HG03280 (cell line): Measurements from ENCODE around the gene YIF1A.
"Not testable (repeated sequence)": the region's sequence is repeated elsewhere in the genome, so short reads cannot be mapped to it uniquely, and the experiment has no call there.

Experiments
- ATAC-seq: cut with Tn5 transposase; IDR thresholded peaks from one replicate; pipeline ENCODE4 v1.9.1; 2021; ENCODE audit warnings: mild to moderate bottlenecking, moderate library complexity; ENCODE audit not compliant: unreplicated experiment

YIF1A gene

GRCh38 chr11:66272596-66272995 is 16.3 kb downstream of the YIF1A start:
- ATAC-seq = no peak

- ATAC-seq = no peak
Measured at GRCh38 chr11:66271816-66272215, 17.1 kb downstream of the YIF1A start.

DNA sequence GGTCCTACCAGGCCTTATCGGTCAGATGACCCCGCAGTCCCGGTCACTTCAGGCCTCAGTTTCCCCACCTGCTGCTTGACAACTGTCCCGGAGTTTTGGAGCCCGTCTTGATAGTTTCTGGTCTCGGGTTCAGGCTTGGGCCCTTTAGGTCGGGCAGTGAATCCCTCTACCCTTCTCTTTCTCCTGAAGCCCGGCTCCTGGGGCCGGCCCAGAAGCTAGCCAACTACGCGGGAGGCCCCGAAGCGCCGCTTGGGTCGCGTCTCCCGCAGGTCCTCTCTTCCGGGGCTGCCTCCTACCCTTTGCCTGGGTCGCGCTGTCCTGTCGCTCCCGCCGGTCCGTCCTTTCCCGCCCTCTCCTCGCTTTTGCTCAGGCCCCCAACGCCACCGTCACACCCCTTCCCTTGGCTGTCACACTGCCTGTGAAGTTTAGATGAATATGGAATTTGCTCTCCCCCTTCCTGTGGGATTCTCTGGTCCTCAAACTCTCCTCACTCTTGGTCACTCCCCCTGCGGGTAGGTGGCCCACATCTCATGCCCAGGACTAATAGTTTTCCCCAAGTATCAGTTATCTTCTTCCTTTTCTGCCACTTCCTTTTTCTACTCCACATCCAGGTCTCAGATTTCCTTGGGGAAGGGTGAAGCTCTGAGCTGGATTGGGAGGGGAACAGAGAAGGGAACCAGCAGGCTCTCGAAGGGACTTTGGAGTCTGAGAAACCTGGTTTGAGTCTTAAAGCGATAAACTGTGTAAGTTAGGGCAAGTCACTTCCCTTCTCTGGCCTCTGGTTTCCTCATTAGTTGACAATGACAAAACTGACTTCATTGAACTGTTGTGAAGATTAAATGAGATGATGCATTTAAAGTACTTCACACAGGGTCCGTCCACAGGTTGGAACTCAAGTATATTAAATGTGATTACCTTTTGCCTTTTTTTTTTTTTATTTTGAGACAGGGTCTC is 19.7 kb downstream of the YIF1A start:
- no peak for ATAC-seq

- ATAC-seq = peak; percentile 77
Measured at GRCh38 chr11:66268244-66268951, 20.5 kb downstream of the YIF1A start, which contains the start of gene RAB1B. Gene RAB1B (plus strand): TSS chr11:66268639. CDS start chr11:66268680, 41 bp downstream.

- ATAC-seq = peak; percentile 46
Measured at GRCh38 chr11:66267379-66268243, 21.3 kb downstream of the YIF1A start.

- ATAC-seq = no peak
Measured at GRCh38 chr11:66267039-66267378, 21.9 kb downstream of the YIF1A start.

DNA sequence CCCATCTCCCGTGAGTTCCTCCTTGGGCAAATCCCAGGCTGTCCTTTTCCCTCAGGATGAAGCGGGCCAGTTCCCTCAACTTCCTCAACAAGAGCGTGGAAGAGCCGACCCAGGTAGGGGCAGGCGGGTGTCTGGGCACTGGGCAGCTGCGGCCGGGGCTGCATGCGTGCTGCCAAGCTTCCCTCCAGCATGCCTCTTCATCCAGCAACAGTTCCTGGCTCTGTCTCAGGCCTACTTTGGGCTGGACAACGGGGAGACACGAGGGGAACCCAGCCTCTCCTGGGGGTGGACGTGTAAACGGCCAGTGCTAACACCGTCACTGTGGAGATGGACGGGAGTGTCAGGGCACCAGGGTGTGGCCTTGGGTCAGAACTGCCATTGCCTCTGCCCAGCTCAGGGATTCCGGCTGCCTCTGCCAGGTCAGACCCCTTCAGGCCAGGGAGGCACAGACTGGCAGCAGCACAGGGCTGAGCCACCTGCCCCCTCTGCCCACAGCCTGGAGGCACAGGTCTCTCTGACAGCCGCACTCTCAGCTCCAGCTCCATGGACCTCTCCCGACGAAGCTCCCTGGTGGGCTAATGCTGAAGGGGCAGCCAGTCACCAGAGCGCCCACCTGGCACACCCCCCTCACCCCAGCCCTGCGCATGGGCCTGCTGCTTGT is 22.4 kb downstream of the YIF1A start:
- ATAC-seq = no peak

- no peak for ATAC-seq
Measured at GRCh38 chr11:66265531-66266377, 23.2 kb downstream of the YIF1A start.

GRCh38 chr11:66264914-66265313 is 24.0 kb downstream of the YIF1A start:
- no peak for ATAC-seq

DNA sequence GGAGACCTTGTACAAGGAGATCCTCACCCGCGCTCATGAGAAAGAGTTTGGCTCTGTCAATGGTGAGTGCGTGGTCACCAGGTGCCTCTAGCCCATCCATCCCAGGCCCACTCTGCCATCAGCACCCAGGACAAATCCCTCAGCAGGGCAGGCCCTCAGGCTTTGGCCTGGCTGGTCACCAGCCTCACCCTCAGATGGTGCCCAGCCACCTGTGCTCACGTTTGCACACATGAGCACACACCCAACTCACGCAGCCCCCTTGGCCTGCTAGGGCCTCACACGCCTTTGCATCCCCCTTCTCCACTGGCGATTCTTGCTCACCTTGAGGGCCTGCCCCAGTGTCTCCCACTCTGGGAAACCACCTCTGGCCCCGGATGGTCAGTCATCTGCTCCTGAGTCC is 24.6 kb downstream of the YIF1A start:
- ATAC-seq = no peak

DNA sequence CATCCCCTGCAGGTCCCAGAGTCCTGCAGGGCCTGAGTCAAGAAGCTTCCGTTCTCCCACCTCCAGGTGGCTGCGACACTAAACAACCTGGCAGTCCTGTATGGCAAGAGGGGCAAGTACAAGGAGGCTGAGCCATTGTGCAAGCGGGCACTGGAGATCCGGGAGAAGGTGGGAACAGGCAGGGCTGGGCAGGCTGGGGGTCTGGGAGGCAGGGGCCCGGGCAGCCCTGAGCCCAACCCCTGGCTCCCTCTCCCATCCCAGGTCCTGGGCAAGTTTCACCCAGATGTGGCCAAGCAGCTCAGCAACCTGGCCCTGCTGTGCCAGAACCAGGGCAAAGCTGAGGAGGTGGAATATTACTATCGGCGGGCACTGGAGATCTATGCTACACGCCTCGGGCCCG is 25.2 kb downstream of the YIF1A start:
- no peak for ATAC-seq

DNA sequence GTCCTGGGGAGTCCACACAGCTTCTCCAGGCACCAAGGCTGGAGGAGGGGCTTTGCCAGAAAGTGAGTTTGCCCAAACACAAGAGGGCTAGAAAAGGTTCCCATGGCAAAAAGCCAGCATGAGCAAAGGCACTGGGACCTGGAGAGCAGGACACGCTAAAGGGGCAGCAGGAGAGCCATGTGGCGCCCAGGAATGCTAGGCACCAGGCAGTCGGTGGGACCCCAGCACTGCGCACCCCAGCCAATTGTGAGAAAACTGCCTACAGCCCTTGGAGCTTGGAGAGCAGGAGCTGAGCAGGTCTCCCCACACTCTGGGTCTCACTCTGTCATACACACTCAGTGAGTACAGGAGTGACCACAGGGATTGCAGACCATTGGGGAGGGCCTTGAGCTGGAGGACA is 25.7 kb downstream of the YIF1A start:
- ATAC-seq = no peak

GRCh38 chr11:66262696-66263095 is 26.2 kb downstream of the YIF1A start:
- no peak for ATAC-seq

- ATAC-seq = no peak
Measured at GRCh38 chr11:66262191-66262590, 26.8 kb downstream of the YIF1A start.

- no peak for ATAC-seq
Measured at GRCh38 chr11:66261578-66261977, 27.4 kb downstream of the YIF1A start.

DNA sequence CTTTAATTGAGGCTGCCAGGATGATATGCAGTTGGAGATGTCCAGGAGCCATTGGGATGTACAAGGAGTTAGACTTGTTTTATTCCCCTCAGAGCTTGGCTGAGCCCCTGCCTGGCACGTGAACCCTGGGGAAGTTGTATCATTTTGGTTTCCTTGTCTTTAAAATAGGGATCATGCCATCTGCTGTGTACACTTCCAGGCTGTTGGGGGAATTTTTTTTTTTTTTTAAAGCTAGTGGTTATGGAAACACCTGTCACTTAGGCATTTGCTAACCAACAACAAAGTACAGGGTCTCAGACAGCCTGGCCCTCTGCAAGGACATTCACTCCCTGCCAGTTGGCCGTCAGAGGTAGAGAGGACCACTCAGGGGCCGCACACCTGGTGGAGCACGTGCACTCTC is 29.0 kb downstream of the YIF1A start:
- ATAC-seq = no peak

GRCh38 chr11:66259225-66259624 is 29.7 kb downstream of the YIF1A start:
- no peak for ATAC-seq

DNA sequence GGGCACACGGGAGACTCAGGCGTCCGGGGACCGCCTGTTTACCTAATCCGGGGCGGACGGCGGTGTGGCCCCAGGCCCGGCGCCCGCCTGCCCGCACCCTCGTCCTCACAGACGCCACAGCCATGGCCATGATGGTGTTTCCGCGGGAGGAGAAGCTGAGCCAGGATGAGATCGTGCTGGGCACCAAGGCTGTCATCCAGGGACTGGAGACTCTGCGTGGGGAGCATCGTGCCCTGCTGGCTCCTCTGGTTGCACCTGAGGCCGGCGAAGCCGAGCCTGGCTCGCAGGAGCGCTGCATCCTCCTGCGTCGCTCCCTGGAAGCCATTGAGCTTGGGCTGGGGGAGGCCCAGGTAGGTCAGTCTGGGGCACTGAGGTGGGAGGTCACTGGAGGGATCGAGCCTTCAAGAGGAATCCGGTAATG is 30.5 kb downstream of the YIF1A start:
- peak; percentile 1 for ATAC-seq

- not testable (repeated sequence) for ATAC-seq
Measured at GRCh38 chr11:66253081-66253480, 35.9 kb downstream of the YIF1A start.

DNA sequence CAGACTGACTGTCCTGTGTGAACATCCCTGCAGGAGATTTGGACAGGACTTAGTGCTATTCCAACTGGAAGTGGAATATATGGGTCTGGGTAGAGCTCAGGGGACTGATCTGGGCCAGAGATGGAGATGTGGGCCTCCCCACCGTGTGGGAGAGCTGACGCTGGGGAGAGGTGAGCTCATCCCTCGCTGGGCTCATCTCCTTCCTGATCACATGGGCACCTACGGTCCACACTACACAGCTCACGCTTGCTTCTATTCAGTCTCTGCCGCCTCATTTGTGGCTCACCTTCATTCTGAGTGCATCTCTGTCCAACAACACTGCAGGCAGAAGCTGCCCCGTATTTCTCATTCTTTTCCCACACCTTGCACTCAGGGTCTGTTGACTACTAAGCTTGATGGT is 37.1 kb downstream of the YIF1A start:
- no peak for ATAC-seq
